ENCODE data around the gene HOOK2. TPM values are rescaled to one million over a fixed set of nuclear protein-coding genes. Genes with fewer than 3 reads are reported as not detected.

The HOOK2 gene
- total and polyA plus RNA-seq, 2 of the 13 experiments (the other 11 are each of a cell fraction or from before 2014, with no cell fraction given) = 9.2 to 12.9 TPM

DNA sequence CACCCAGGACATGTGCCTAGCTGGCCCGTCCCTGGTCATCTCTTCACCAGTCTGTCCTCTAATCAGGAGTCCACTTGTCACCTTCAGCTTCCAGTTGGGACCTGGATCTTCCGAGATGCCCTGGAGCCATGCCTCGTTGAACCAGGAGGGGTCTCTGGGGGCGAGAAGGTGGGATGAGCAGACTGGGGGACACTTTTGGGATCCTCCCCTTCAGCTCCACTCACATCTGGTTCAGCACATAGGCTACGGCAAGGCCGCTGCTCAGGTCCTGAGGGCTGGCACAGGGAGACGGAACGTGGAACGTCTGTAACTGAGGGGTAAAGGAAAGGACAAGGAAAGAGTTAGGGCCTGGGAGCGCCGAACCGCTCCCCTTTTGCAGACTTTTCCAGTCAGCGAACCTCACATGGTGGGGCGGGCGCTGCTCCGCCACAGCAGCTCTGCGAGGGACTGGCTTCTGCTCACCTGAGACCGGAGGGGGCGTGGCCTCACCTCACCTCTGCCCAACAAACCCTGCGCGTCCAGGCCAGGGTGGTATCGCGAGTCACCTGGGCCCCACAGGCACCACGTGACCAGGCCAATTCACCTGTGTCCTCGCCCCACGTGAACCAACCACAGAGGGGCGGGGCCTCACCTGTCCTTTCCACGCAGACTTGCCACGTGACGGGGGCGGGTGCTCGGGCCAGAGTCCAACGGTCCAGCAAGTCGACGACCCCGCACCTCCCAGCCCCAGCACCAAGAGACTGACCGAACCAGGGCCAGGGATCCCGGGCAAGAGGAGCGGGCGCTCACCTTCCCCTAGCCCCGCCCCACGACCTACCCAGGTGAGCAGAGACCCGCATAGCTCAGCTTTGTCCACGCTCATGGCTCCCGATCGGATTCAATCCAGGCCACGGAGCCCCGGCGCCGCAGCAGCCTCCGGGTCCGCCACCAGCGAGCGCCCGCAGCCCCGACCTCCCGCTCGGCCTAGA lies at the start of gene HOOK2 (continued):
- TF ChIP-seq NONO (IDR thresholded peaks at IDR 0.05) (no peak), NONO (CRISPR knock-in tag; conservative IDR thresholded peaks at IDR 0.05) (peak; percentile 65), ZNF546 (CRISPR knock-in tag; conservative IDR thresholded peaks at IDR 0.05) (peak; percentile 84), PRMT3 (CRISPR knock-in tag; IDR thresholded peaks at IDR 0.05; ENCODE audit: borderline replicate concordance, low read depth) (no peak), ZNF572 (CRISPR knock-in tag; IDR thresholded peaks at IDR 0.05) (0 out of 2 replicates have a peak, but pooled peaks have one; percentile 28), PAX8 (CRISPR knock-in tag; IDR thresholded peaks at IDR 0.05; ENCODE audit: borderline replicate concordance) (peak; percentile 52; the same call in 1 of the 2 replicates), ZNF781 (CRISPR knock-in tag; IDR thresholded peaks at IDR 0.05; ENCODE audit: borderline replicate concordance, not compliant biosample characterization) (no peak), GPN1 (CRISPR knock-in tag; IDR thresholded peaks at IDR 0.05; ENCODE audit: borderline replicate concordance) (no peak), ZNF253 (CRISPR knock-in tag; IDR thresholded peaks at IDR 0.05; ENCODE audit: borderline replicate concordance) (0 out of 2 replicates have a peak, but pooled peaks have one; percentile 85), MTF1 (CRISPR knock-in tag; IDR thresholded peaks at IDR 0.05) (no peak), ZNF788 (CRISPR knock-in tag; IDR thresholded peaks at IDR 0.05; ENCODE audit: borderline replicate concordance) (peak; percentile 23; the same call in 1 of the 2 replicates), NCOA1 (CRISPR knock-in tag; IDR thresholded peaks at IDR 0.05) (0 out of 2 replicates have a peak, but pooled peaks have one; percentile 22), NR2C2 (CRISPR knock-in tag; IDR thresholded peaks at IDR 0.05; ENCODE audit: borderline replicate concordance) (no peak; the same call in none of the 2 replicates)
- TF ChIP-seq, protein P1, sequence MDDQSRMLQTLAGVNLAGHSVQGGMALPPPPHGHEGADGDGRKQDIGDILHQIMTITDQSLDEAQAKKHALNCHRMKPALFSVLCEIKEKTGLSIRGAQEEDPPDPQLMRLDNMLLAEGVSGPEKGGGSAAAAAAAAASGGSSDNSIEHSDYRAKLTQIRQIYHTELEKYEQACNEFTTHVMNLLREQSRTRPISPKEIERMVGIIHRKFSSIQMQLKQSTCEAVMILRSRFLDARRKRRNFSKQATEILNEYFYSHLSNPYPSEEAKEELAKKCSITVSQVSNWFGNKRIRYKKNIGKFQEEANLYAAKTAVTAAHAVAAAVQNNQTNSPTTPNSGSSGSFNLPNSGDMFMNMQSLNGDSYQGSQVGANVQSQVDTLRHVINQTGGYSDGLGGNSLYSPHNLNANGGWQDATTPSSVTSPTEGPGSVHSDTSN (CRISPR knock-in tag; IDR thresholded peaks at IDR 0.05; ENCODE audit: borderline replicate concordance) = no peak
- TF ChIP-seq, protein P2, sequence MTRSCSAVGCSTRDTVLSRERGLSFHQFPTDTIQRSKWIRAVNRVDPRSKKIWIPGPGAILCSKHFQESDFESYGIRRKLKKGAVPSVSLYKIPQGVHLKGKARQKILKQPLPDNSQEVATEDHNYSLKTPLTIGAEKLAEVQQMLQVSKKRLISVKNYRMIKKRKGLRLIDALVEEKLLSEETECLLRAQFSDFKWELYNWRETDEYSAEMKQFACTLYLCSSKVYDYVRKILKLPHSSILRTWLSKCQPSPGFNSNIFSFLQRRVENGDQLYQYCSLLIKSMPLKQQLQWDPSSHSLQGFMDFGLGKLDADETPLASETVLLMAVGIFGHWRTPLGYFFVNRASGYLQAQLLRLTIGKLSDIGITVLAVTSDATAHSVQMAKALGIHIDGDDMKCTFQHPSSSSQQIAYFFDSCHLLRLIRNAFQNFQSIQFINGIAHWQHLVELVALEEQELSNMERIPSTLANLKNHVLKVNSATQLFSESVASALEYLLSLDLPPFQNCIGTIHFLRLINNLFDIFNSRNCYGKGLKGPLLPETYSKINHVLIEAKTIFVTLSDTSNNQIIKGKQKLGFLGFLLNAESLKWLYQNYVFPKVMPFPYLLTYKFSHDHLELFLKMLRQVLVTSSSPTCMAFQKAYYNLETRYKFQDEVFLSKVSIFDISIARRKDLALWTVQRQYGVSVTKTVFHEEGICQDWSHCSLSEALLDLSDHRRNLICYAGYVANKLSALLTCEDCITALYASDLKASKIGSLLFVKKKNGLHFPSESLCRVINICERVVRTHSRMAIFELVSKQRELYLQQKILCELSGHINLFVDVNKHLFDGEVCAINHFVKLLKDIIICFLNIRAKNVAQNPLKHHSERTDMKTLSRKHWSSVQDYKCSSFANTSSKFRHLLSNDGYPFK (CRISPR knock-in tag; IDR thresholded peaks at IDR 0.05; ENCODE audit: borderline replicate concordance) = 0 out of 2 replicates have a peak, but pooled peaks have one; percentile 18
- TF ChIP-seq, protein P3, sequence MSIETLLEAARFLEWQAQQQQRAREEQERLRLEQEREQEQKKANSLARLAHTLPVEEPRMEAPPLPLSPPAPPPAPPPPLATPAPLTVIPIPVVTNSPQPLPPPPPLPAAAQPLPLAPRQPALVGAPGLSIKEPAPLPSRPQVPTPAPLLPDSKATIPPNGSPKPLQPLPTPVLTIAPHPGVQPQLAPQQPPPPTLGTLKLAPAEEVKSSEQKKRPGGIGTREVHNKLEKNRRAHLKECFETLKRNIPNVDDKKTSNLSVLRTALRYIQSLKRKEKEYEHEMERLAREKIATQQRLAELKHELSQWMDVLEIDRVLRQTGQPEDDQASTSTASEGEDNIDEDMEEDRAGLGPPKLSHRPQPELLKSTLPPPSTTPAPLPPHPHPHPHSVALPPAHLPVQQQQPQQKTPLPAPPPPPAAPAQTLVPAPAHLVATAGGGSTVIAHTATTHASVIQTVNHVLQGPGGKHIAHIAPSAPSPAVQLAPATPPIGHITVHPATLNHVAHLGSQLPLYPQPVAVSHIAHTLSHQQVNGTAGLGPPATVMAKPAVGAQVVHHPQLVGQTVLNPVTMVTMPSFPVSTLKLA (IDR thresholded peaks at IDR 0.05) = peak; percentile 60
- TF ChIP-seq, protein P4, sequence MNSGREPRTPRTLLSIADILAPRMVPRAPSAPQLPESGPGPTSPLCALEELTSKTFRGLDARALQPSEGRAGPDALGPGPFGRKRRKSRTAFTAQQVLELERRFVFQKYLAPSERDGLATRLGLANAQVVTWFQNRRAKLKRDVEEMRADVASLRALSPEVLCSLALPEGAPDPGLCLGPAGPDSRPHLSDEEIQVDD (CRISPR knock-in tag; IDR thresholded peaks at IDR 0.05; ENCODE audit: borderline replicate concordance) = 0 out of 2 replicates have a peak, but pooled peaks have one; percentile 21
- TF ChIP-seq, protein P5, sequence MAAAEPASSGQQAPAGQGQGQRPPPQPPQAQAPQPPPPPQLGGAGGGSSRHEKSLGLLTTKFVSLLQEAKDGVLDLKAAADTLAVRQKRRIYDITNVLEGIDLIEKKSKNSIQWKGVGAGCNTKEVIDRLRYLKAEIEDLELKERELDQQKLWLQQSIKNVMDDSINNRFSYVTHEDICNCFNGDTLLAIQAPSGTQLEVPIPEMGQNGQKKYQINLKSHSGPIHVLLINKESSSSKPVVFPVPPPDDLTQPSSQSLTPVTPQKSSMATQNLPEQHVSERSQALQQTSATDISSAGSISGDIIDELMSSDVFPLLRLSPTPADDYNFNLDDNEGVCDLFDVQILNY (CRISPR knock-in tag; conservative IDR thresholded peaks at IDR 0.05) = no peak

Data from HepG2 (cell line).